ENCODE data around the gene SHOC2.

GRCh38 chr10:110893559-110894179 is 25.7 kb upstream of the SHOC2 start:
- TF ChIP-seq, protein P1, sequence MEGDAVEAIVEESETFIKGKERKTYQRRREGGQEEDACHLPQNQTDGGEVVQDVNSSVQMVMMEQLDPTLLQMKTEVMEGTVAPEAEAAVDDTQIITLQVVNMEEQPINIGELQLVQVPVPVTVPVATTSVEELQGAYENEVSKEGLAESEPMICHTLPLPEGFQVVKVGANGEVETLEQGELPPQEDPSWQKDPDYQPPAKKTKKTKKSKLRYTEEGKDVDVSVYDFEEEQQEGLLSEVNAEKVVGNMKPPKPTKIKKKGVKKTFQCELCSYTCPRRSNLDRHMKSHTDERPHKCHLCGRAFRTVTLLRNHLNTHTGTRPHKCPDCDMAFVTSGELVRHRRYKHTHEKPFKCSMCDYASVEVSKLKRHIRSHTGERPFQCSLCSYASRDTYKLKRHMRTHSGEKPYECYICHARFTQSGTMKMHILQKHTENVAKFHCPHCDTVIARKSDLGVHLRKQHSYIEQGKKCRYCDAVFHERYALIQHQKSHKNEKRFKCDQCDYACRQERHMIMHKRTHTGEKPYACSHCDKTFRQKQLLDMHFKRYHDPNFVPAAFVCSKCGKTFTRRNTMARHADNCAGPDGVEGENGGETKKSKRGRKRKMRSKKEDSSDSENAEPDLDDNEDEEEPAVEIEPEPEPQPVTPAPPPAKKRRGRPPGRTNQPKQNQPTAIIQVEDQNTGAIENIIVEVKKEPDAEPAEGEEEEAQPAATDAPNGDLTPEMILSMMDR (IDR thresholded peaks at IDR 0.05), result peak; percentile 29 to 70 (median 66)
- no peak for TF ChIP-seq POLR2A (IDR thresholded peaks at IDR 0.05)

All from Peyer's patch (tissue), 4 donors.